ENCODE results near the gene EHMT1.

EHMT1 gene

GRCh38 chr9:137832191-137832700 lies 213.4 kb downstream of the EHMT1 start:
- no peak for DNase-seq

GRCh38 chr9:137832830-137833590 lies 214.2 kb downstream of the EHMT1 start:
- no peak for DNase-seq

- DNase-seq, result no peak
Measured at GRCh38 chr9:137833721-137834613, 215.2 kb downstream of the EHMT1 start.

GRCh38 chr9:137834846-137835546 lies 216.2 kb downstream of the EHMT1 start:
- no peak for DNase-seq

GRCh38 chr9:137836151-137836830 lies 217.5 kb downstream of the EHMT1 start:
- no peak for DNase-seq

- DNase-seq, result no peak
Measured at GRCh38 chr9:137836831-137837241, 218.0 kb downstream of the EHMT1 start.

GRCh38 chr9:137837345-137838278 lies 218.8 kb downstream of the EHMT1 start:
- DNase-seq, result no peak

- no peak for DNase-seq
Measured at GRCh38 chr9:137838576-137838975, 219.8 kb downstream of the EHMT1 start.

- no peak for DNase-seq
Measured at GRCh38 chr9:137843355-137843754, 224.6 kb downstream of the EHMT1 start.

GRCh38 chr9:137851516-137852267 lies 232.9 kb downstream of the EHMT1 start:
- DNase-seq, result no peak

GRCh38 chr9:137853392-137853995 lies 234.7 kb downstream of the EHMT1 start:
- DNase-seq, result no peak

- DNase-seq, result no peak
Measured at GRCh38 chr9:137860361-137860760, 241.6 kb downstream of the EHMT1 start.

GRCh38 chr9:137865581-137866145 lies 246.9 kb downstream of the EHMT1 start:
- DNase-seq, result no peak

GRCh38 chr9:137866226-137867141 lies 247.7 kb downstream of the EHMT1 start:
- no peak for DNase-seq

- DNase-seq, result no peak
Measured at GRCh38 chr9:137870432-137870831, 251.6 kb downstream of the EHMT1 start.

- DNase-seq, result no peak
Measured at GRCh38 chr9:137872296-137872695, 253.5 kb downstream of the EHMT1 start.

GRCh38 chr9:137873408-137873807 lies 254.6 kb downstream of the EHMT1 start:
- no peak for DNase-seq

- no peak for DNase-seq
Measured at GRCh38 chr9:137873858-137874362, 255.1 kb downstream of the EHMT1 start.
